GM21528 (cell line): ENCODE data around the gene ZFP3.
"Not testable (repeated sequence)": the region's sequence is repeated elsewhere in the genome, so short reads cannot be mapped to it uniquely, and the experiment has no call there.

ENCODE experiments used
- ATAC-seq: cut with Tn5 transposase; IDR thresholded peaks from one replicate; pipeline ENCODE4 v1.9.1; 2021; ENCODE audit warnings: mild to moderate bottlenecking, moderate library complexity; ENCODE audit not compliant: unreplicated experiment, low FRiP score

Gene ZFP3

GRCh38 chr17:5136580-5137412 lies 58.5 kb downstream of the ZFP3 start:
- ATAC-seq, result not testable (repeated sequence)

DNA sequence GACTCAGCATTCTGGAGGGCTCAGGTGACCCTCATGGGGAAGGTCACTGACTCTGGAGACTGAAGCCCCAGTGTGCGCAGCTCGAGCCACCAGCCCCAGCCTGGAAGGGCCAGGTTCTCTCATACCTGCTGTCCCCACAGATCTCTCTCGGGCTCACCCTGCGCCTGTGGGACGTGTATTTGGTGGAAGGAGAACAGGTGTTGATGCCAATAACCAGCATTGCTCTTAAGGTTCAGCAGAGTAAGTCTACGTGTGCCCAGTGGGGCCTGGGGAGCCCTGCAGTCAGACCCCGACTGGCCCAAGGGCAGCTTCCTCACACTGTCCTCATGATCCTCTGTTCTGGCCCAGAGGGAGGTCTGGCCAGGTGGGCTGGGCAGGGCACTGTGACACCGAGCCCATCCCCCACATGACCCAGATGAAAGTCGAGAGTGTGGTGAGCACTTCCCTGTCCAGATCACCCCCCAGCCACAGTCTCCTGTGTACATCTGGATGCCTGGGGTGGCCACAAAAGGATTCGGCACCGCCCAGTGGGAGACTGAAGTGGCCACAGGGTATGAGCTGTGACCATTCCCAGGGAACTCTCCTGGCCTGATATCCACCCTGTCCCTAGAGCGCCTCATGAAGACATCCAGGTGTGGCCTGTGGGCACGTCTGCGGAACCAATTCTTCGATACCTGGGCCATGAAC lies 59.4 kb downstream of the ZFP3 start:
- ATAC-seq, result not testable (repeated sequence)

- not testable (repeated sequence) for ATAC-seq
Measured at GRCh38 chr17:5138198-5138544, 59.9 kb downstream of the ZFP3 start.

GRCh38 chr17:5138616-5139457 lies 60.6 kb downstream of the ZFP3 start:
- no peak for ATAC-seq

DNA sequence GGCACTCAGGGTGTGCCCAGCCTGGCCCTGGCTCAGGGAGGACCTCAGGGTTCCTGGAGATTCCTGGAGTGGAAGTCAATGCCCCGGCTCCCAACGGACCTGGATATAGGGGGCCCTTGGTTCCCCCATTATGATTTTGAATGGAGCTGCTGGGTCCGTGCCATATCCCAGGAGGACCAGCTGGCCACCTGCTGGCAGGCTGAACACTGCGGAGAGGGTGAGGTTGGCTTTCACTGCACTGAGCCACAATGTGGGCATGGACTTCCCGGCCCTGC lies 61.1 kb downstream of the ZFP3 start:
- no peak for ATAC-seq

GRCh38 chr17:5142877-5143276 lies 64.6 kb downstream of the ZFP3 start:
- ATAC-seq, result not testable (repeated sequence)
